SK-N-MC (cell line): ENCODE data around the gene KCNH3.

Source experiments
- EZH2 ChIP-seq: fragments of 200-600 bp; sonication (generic); IDR thresholded peaks from one replicate; pipeline ENCODE4 v1.6.1; 2017; ENCODE audit warnings: antibody characterized with exemption
- FOXP2 ChIP-seq: optimal IDR thresholded peaks from 2 replicates; pipeline ENCODE3; 2011; ENCODE audit warnings: mild to moderate bottlenecking, moderate library complexity; ENCODE audit not compliant: insufficient read depth; ENCODE audit errors: extremely low read length, control extremely low read depth
- POLR2AphosphoS5 ChIP-seq: IDR thresholded peaks from 2 replicates; pipeline ENCODE4 v1.6.1; 2012; ENCODE audit warnings: mild to moderate bottlenecking, low read depth, low read length, borderline replicate concordance

GRCh38 chr12:49502590-49502989, 36.2 kb upstream of the KCNH3 start:
- TF ChIP-seq EZH2 (no peak), POLR2AphosphoS5 (no peak), FOXP2 (no peak)
